OCI-LY7 (cell line): Measurements from ENCODE around the gene APBA3. TPM values are rescaled to one million over a fixed set of nuclear protein-coding genes. Genes with fewer than 3 reads are reported as not detected.
A peak's percentile ranks its signal among the peaks of the same experiment; 100 is the strongest.

Experiments
- BruUV-seq: library from RNA; stranded (reverse); fragments of 400-500 nt; replicated peaks from 2 replicates; lab custom pipeline; 2021; lab: Mats Ljungman, UMichigan
- CTCF ChIA-PET: fragments of 300-600 bp; sonication (Branson Sonifier 250); formaldehyde crosslinking; loops from one replicate; lab custom pipeline; 2022; ENCODE audit warnings: antibody characterized with exemption; ENCODE audit not compliant: unreplicated experiment; lab: Charles Lee
- POLR2A ChIA-PET: fragments of 300-600 bp; sonication (Branson Sonifier 250); formaldehyde crosslinking; loops from one replicate; lab custom pipeline; 2022; ENCODE audit warnings: antibody characterized with exemption; lab: Charles Lee
- DNase-seq: peaks from one replicate; pipeline ENCODE4 v3.0.0-alpha.2; 2015; ENCODE audit warnings: low spot score
- H2AFZ ChIP-seq: fragments of 200-600 bp; sonication (generic), shearing (Covaris generic); 2 replicates; pipeline ENCODE4 v1.6.1; 2014; ENCODE audit warnings: mild to moderate bottlenecking, antibody characterized with exemption, low read length, moderate library complexity
- H3K27ac ChIP-seq: fragments of 200-600 bp; sonication (generic); 2 replicates; pipeline ENCODE4 v1.5.1; 2014; ENCODE audit warnings: mixed run types, low read depth, mild to moderate bottlenecking, moderate library complexity, low read length, inconsistent platforms; ENCODE audit not compliant: poor library complexity, severe bottlenecking
- H3K36me3 ChIP-seq: fragments of 200-600 bp; sonication (generic); 2 replicates; pipeline ENCODE4 v1.6.1; 2014; ENCODE audit warnings: mild to moderate bottlenecking, antibody characterized with exemption, low read length, moderate library complexity, mixed read lengths; ENCODE audit not compliant: insufficient read depth
- H3K4me1 ChIP-seq: fragments of 200-600 bp; sonication (generic); 2 replicates; pipeline ENCODE4 v1.5.1; 2014; ENCODE audit warnings: mild to moderate bottlenecking, low read length; ENCODE audit not compliant: insufficient read depth, poor library complexity, severe bottlenecking
- H3K4me2 ChIP-seq: fragments of 200-600 bp; sonication (generic); 2 replicates; pipeline ENCODE4 v1.6.1; 2014; ENCODE audit warnings: mild to moderate bottlenecking, low read length
- H3K4me3 ChIP-seq: fragments of 200-600 bp; sonication (generic); 2 replicates; pipeline ENCODE4 v1.5.1; 2014; ENCODE audit warnings: mild to moderate bottlenecking, low read depth, low read length; ENCODE audit not compliant: poor library complexity, severe bottlenecking
- H3K79me2 ChIP-seq: fragments of 200-600 bp; sonication (generic); 2 replicates; pipeline ENCODE4 v1.6.1; 2016; ENCODE audit warnings: low read depth, mild to moderate bottlenecking, low read length, moderate library complexity, mixed read lengths; ENCODE audit not compliant: insufficient read depth
- H3K9me2 ChIP-seq: fragments of 200-600 bp; sonication (generic); 2 replicates; pipeline ENCODE4 v1.6.1; 2016; ENCODE audit warnings: mild to moderate bottlenecking, low read length, mixed read lengths; ENCODE audit not compliant: insufficient read depth
- H3K9me3 ChIP-seq: fragments of 200-600 bp; sonication (generic); 2 replicates; pipeline ENCODE4 v1.6.1; 2014; ENCODE audit warnings: mild to moderate bottlenecking, mixed run types, low read length, mixed read lengths
- H4K20me1 ChIP-seq: fragments of 200-600 bp; sonication (generic); 2 replicates; pipeline ENCODE4 v1.6.1; 2014; ENCODE audit warnings: mild to moderate bottlenecking, antibody characterized with exemption, low read length, moderate library complexity, mixed read lengths; ENCODE audit not compliant: insufficient read depth
- CTCF ChIP-seq: fragments of 200-600 bp; sonication (generic); conservative IDR thresholded peaks from 2 replicates; pipeline ENCODE4 v1.5.1; 2014; ENCODE audit warnings: mild to moderate bottlenecking, antibody characterized with exemption, low read length, moderate library complexity, mixed read lengths
- EZH2phosphoT487 ChIP-seq: fragments of 200-600 bp; sonication (generic); IDR thresholded peaks from 2 replicates; pipeline ENCODE4 v1.6.1; 2018; ENCODE audit warnings: low read depth, borderline replicate concordance, mild to moderate bottlenecking, mixed run types, antibody characterized with exemption, low read length, moderate library complexity, mixed read lengths
- intact Hi-C: fragments of 100-400 bp; cut with micrococcal nuclease; formaldehyde crosslinking; loops from one replicate; pipeline ENCODE4 v1.10.0; 2022; ENCODE audit not compliant: unreplicated experiment
- total RNA-seq, 2 experiments: library from RNA; depleted of rRNA in 1 of 2; stranded (reverse); fragments of >200 nt in 1 of 2; shearing (Covaris generic) in 1 of 2; gene quantifications; 2 replicates each; pipeline ENCODE4 v1.2.3, GENCODE V29; 2014 to 2022

The APBA3 gene
- total RNA-seq, 2 experiments from 2014 or later = 28.7 to 34.7 TPM

- Histone ChIP-seq H3K9me2 (no peaks in the 10 kb centered on the region), H3K36me3 (no peaks in the 10 kb centered on the region), H3K79me2 (no peaks in the 10 kb centered on the region), H3K9me3 (peaks cover 8% of the 10 kb centered on the region; the same call in 1 of the 2 replicates), H3K27ac (no peak overlapping the region), H3K4me2 (no peak overlapping the region), H2AFZ (no peak overlapping the region), H4K20me1 (no peaks in the 10 kb centered on the region), H3K4me1 (no peaks in the 10 kb centered on the region), H3K4me3 (no peak overlapping the region)
- POLR2A ChIA-PET = no interaction called here
- CTCF ChIA-PET = no interaction called here
- BruUV-seq = no TSS peak
- TF ChIP-seq EZH2phosphoT487 (no peak), CTCF (no peak)
- intact Hi-C loops = no loop called here
- no peak for DNase-seq
Measured at GRCh38 chr19:3784607-3785450, 23.3 kb upstream of the APBA3 start.

- H4K20me1 ChIP-seq = no peaks in the 10 kb centered on the region
- TF ChIP-seq CTCF = peak; percentile 59
- TF ChIP-seq EZH2phosphoT487 = no peak
- no peaks in the 10 kb centered on the region for H3K79me2 ChIP-seq
- no peaks in the 10 kb centered on the region for H3K4me1 ChIP-seq
- DNase-seq = no peak
- peaks cover 8% of the 10 kb centered on the region; the same call in 1 of the 2 replicates for H3K9me3 ChIP-seq
- H3K4me2 ChIP-seq = no peak overlapping the region
- no peaks in the 10 kb centered on the region for H3K9me2 ChIP-seq
- H2AFZ ChIP-seq = no peak overlapping the region
- H3K36me3 ChIP-seq = no peaks in the 10 kb centered on the region
- POLR2A ChIA-PET = no interaction called here
- no TSS peak for BruUV-seq
- intact Hi-C loops = loop anchor here (1.0 kb wide), 1 partner anchor 38 kb away; no protein-coding TSS in a partner anchor
- no peak overlapping the region for H3K27ac ChIP-seq
- H3K4me3 ChIP-seq = no peak overlapping the region
- CTCF ChIA-PET = no interaction called here
Measured at GRCh38 chr19:3783660-3784584, 22.4 kb upstream of the APBA3 start.
